ENCODE results near the gene DYSF.

- TF ChIP-seq JUND (IDR thresholded peaks at IDR 0.05) (no peak), EZH2phosphoT487 (IDR thresholded peaks at IDR 0.05; ENCODE audit: borderline replicate concordance, low read depth) (no peak), TCF12 (IDR thresholded peaks at IDR 0.05) (no peak), RCOR1 (IDR thresholded peaks at IDR 0.05; ENCODE audit: low read length) (no peak), NRF1 (IDR thresholded peaks at IDR 0.05; ENCODE audit: low read depth, low read length) (no peak), SIN3A (IDR thresholded peaks at IDR 0.05; ENCODE audit: borderline replicate concordance, low read depth, low read length) (no peak), MAX (IDR thresholded peaks at IDR 0.05; ENCODE audit: low read depth) (no peak), EP300 (IDR thresholded peaks at IDR 0.05; ENCODE audit: borderline replicate concordance in 1 of 2, low read depth in 1 of 2, low read length in 1 of 2) (no peak)
- TF ChIP-seq, protein P1, sequence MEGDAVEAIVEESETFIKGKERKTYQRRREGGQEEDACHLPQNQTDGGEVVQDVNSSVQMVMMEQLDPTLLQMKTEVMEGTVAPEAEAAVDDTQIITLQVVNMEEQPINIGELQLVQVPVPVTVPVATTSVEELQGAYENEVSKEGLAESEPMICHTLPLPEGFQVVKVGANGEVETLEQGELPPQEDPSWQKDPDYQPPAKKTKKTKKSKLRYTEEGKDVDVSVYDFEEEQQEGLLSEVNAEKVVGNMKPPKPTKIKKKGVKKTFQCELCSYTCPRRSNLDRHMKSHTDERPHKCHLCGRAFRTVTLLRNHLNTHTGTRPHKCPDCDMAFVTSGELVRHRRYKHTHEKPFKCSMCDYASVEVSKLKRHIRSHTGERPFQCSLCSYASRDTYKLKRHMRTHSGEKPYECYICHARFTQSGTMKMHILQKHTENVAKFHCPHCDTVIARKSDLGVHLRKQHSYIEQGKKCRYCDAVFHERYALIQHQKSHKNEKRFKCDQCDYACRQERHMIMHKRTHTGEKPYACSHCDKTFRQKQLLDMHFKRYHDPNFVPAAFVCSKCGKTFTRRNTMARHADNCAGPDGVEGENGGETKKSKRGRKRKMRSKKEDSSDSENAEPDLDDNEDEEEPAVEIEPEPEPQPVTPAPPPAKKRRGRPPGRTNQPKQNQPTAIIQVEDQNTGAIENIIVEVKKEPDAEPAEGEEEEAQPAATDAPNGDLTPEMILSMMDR (IDR thresholded peaks at IDR 0.05): no peak
Observed at GRCh38 chr2:71570511-71570910, 117.2 kb downstream of the DYSF start.
